ENCODE data around the gene IFT122.
A peak's percentile ranks its signal among the peaks of the same experiment; 100 is the strongest.

Gene IFT122

DNA sequence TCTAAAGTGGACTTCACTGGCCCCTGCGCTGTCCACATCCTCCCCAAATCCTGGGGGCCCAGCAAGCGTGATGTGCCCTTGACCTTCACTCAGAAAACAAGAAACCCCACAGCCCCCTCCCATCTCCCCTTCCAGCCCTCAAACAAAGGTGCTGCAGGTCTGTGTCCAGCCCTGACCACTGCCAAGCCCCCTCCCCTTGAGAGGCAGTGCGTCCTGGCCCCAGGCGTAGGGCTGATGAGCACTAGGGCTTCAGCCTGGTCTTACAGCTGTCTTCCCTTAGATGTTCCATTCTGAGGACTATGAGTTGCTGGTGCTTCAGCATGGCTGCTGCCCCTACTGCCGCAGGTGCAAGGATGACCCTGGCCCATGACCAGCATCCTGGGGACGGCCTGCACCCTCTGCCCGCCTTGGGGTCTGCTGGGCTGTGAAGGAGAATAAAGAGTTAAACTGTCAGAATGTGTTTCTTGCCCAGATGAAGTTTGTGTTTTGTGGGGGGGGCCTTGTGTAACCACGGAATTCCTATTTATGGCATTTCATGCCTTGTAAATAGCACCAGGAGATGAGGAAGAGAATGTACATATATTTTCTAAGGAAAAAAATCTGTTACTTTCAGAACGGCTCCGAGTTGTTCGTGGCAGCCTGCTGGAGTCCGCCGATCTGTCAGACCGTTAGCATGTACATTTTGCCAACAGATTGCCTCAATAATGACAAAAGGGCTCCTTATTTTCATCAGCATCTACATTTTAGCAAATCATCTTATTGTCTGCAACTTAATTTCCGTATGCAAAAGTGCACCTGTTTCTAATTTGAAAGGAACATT, 80.1 kb downstream of the IFT122 start:
- no peak for DNase-seq

DNA sequence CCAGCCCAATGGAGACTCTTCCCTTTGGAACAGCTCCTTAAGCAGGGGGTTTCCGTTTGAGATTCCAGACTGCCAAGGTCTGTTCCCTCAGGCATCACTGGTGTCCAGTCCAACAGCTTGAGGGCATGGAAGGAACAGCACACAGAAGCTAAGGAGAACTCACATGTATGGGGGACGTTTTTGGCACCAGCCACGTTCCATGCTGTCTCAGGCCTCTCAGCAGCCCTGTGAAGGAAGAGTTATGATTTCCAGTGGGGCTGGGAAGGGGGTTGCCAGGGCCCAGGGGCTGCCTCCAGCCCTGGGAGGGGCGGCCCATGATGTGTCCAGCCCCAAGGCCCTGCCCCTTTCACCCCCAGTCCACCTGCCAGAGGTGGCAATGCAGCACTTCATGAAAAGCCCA, 80.9 kb downstream of the IFT122 start:
- no peak for DNase-seq

DNA sequence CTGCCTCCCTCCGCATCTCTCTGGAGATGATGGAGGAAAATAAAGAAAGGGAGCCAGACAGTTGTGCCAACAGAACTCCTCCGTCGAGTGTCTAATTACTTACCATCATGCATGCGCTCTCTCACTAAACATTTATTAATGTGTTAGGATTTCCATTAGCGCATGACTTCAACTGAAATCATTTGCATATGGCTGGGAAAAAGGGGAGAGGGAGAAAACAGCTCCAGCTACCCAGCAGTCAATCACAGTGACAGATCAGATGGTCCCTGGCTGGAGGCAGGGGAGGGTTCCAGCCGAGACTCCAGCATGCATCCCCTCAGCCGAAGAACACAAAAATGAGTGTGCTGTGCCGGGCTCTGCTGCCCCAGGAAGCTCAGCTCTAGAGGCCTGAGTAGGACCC, 81.6 kb downstream of the IFT122 start:
- no peak for DNase-seq

DNA sequence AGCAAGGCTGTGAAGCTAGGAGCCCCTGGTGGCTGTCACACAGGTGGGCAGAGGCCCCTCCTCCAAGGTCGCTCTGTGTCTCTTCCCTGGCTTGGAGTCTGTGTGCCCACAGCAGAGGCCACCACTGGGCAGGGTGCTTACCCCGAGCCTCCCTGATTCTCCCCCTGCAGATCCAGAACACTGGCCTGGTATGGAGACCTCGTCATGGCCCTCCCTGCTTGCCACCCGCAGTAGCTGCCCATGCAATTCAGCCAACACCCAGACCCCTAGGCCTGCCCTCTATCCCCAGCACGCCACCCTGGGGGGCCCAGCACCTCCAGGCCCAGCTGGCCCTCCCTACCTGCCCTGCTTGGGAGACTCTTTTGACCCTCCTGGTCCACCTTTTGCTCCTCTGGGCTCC, 82.9 kb downstream of the IFT122 start:
- no peak for DNase-seq

DNA sequence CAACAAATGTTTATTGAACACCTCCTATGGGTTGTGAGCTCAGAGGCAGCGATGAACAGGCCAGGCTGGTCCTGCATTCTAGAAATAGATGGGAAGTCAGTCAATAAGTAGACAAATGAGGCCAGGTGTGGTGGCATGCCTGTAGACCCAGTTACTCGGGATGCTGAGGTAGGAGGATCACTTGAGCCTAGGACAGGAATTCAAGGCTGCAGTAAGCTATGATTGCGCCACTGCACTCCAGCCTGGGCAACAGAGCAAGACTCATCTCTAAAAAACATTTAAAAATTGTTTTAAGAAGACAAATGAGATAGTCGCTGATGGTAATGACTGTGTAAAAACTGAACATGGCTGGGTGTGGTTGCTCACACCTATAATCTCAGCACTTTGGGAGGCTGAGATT, 84.1 kb downstream of the IFT122 start:
- no peak for DNase-seq

DNA sequence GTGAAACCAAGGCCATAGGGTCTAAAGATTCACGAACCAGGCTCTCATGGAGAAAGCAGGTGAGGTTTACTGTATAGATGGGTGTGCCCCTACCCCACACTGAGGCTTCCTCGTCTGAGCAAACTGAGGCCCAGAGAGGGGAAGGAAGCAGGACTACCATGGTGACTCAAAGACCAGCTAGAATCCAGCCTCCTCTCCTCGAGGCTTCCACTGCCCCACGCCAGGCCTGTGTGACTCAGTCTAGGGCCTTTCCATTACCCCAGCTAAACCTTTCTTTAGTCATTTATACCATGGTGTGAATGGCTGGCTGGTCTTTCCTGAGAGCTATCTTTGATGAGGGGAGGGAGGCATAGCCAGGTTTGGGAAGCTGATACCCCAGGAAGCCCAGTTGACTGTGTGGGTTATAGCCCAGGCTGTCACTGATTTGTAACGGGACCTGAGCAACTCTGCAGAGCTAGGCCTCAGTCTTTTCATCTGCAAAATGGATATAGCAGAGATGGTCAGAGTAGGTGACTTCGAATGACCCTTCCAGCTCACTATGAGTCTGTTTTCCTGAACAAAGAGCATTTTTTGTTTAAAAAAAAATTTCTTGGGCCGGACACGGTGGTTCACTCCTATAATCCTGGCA, 85.4 kb downstream of the IFT122 start:
- DNase-seq = no peak

DNA sequence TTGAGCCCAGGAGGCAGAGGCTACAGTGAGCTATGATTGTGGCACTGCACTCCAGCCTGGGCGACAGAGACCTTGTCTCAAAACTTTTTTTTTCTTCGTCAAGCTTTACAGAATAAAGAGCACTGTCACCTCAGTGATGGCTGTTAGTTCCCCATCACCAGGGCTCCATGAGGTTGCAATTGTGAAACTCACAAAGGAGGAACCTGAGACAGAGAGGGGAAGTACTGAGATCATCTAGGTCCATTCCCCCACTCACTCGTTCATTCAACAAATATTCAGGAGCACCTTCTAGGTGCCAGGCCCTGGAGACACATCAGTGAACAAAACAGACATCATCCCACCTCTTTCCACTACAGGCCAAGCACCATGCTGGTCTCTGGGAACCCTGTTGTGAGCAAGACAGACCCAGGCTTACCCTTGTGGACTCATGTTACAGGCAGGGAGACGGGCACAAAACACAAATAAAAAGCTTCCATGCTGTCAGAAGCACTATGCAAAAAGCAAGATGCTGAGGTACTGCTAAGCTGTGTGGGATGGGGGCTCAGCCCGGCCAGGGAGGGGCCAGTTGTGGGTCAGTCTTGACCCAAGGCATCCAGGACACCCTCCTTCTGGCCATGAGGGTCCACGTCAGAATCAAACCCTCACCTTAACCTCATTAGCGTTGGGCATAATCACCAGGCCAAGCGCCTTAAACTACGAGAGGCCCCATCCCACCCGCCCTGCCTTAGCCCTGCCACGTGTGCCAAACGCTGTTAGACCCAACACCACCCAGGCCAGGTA, 86.3 kb downstream of the IFT122 start:
- peak; percentile 81 to 86 for DNase-seq

DNA sequence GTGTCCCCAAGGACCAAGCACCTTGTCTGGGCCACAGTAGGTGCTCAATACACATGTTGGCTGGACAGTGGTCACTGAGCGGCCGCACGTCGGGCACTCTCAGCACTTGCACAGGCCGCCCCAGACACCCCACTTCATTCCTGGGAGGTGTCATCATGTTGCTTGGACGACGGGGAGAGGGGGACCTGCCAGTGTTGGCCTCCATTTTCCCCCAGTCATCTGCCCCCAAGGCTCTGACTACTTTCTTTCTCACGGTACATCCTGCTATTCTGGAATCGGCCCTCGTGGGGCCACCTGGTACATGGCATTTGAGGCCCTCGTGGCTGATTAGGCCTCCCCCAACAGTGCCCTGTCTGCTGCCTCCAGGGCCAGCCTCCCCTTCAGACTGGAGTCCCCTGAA, 87.2 kb downstream of the IFT122 start:
- no peak for DNase-seq

DNA sequence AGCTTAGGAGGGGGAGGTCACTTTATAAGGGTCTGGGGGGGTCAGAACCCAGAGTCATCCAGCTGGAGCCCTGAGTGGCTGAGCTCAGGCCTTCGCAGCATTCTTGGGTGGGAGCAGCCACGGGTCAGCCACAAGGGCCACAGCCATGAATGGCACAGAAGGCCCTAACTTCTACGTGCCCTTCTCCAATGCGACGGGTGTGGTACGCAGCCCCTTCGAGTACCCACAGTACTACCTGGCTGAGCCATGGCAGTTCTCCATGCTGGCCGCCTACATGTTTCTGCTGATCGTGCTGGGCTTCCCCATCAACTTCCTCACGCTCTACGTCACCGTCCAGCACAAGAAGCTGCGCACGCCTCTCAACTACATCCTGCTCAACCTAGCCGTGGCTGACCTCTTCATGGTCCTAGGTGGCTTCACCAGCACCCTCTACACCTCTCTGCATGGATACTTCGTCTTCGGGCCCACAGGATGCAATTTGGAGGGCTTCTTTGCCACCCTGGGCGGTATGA, 88.6 kb downstream of the IFT122 start, which contains the start of gene RHO:
Gene RHO (plus strand): TSS at position 51 of the 512 bp plus-strand sequence. CDS start 95 bp downstream, at position 146.
- DNase-seq = no peak

DNA sequence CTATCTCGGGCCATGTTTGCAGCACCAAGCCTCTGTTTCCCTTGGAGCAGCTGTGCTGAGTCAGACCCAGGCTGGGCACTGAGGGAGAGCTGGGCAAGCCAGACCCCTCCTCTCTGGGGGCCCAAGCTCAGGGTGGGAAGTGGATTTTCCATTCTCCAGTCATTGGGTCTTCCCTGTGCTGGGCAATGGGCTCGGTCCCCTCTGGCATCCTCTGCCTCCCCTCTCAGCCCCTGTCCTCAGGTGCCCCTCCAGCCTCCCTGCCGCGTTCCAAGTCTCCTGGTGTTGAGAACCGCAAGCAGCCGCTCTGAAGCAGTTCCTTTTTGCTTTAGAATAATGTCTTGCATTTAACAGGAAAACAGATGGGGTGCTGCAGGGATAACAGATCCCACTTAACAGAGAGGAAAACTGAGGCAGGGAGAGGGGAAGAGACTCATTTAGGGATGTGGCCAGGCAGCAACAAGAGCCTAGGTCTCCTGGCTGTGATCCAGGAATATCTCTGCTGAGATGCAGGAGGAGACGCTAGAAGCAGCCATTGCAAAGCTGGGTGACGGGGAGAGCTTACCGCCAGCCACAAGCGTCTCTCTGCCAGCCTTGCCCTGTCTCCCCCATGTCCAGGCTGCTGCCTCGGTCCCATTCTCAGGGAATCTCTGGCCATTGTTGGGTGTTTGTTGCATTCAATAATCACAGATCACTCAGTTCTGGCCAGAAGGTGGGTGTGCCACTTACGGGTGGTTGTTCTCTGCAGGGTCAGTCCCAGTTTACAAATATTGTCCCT, 89.6 kb downstream of the IFT122 start:
- no peak for DNase-seq

DNA sequence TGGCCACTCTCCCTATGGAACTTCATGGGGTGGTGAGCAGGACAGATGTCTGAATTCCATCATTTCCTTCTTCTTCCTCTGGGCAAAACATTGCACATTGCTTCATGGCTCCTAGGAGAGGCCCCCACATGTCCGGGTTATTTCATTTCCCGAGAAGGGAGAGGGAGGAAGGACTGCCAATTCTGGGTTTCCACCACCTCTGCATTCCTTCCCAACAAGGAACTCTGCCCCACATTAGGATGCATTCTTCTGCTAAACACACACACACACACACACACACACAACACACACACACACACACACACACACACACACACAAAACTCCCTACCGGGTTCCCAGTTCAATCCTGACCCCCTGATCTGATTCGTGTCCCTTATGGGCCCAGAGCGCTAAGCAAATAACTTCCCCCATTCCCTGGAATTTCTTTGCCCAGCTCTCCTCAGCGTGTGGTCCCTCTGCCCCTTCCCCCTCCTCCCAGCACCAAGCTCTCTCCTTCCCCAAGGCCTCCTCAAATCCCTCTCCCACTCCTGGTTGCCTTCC, 90.3 kb downstream of the IFT122 start:
- no peak for DNase-seq

DNA sequence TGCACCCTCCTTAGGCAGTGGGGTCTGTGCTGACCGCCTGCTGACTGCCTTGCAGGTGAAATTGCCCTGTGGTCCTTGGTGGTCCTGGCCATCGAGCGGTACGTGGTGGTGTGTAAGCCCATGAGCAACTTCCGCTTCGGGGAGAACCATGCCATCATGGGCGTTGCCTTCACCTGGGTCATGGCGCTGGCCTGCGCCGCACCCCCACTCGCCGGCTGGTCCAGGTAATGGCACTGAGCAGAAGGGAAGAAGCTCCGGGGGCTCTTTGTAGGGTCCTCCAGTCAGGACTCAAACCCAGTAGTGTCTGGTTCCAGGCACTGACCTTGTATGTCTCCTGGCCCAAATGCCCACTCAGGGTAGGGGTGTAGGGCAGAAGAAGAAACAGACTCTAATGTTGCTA, 90.8 kb downstream of the IFT122 start:
- DNase-seq = no peak

DNA sequence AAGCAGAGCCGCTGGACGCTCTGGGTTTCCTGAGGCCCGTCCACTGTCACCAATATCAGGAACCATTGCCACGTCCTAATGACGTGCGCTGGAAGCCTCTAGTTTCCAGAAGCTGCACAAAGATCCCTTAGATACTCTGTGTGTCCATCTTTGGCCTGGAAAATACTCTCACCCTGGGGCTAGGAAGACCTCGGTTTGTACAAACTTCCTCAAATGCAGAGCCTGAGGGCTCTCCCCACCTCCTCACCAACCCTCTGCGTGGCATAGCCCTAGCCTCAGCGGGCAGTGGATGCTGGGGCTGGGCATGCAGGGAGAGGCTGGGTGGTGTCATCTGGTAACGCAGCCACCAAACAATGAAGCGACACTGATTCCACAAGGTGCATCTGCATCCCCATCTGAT, 91.7 kb downstream of the IFT122 start:
- DNase-seq = no peak

DNA sequence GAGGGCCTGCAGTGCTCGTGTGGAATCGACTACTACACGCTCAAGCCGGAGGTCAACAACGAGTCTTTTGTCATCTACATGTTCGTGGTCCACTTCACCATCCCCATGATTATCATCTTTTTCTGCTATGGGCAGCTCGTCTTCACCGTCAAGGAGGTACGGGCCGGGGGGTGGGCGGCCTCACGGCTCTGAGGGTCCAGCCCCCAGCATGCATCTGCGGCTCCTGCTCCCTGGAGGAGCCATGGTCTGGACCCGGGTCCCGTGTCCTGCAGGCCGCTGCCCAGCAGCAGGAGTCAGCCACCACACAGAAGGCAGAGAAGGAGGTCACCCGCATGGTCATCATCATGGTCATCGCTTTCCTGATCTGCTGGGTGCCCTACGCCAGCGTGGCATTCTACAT, 92.2 kb downstream of the IFT122 start:
- DNase-seq = no peak

DNA sequence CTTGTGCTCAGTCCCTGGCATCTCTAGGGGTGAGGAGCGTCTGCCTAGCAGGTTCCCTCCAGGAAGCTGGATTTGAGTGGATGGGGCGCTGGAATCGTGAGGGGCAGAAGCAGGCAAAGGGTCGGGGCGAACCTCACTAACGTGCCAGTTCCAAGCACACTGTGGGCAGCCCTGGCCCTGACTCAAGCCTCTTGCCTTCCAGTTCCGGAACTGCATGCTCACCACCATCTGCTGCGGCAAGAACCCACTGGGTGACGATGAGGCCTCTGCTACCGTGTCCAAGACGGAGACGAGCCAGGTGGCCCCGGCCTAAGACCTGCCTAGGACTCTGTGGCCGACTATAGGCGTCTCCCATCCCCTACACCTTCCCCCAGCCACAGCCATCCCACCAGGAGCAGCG, 93.4 kb downstream of the IFT122 start:
- DNase-seq = no peak

DNA sequence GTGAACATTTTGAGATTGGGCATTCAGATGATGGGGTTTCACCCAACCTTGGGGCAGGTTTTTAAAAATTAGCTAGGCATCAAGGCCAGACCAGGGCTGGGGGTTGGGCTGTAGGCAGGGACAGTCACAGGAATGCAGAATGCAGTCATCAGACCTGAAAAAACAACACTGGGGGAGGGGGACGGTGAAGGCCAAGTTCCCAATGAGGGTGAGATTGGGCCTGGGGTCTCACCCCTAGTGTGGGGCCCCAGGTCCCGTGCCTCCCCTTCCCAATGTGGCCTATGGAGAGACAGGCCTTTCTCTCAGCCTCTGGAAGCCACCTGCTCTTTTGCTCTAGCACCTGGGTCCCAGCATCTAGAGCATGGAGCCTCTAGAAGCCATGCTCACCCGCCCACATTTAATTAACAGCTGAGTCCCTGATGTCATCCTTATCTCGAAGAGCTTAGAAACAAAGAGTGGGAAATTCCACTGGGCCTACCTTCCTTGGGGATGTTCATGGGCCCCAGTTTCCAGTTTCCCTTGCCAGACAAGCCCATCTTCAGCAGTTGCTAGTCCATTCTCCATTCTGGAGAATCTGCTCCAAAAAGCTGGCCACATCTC, 94.5 kb downstream of the IFT122 start:
- no peak for DNase-seq

DNA sequence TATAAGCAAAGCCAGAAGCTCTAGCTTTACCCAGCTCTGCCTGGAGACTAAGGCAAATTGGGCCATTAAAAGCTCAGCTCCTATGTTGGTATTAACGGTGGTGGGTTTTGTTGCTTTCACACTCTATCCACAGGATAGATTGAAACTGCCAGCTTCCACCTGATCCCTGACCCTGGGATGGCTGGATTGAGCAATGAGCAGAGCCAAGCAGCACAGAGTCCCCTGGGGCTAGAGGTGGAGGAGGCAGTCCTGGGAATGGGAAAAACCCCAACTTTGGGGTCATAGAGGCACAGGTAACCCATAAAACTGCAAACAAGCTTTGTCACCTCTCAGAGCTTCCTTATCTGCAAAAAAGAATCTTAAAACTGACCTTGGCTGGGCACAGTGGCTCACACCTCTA, 95.1 kb downstream of the IFT122 start:
- DNase-seq = no peak

DNA sequence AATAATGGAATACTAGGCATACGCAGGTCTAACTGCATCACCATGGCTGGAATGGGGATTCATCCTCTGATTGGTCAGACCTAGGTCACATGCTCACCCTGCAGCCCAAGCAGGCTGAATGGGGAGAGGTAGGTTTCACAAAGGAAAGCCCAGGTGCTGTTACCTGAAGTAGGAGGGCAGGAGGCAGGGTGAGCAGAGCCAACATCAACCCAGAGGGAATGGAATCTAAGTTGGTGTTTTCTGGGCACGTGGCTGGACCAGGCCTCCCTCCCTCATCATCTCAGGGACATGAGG, 96.3 kb downstream of the IFT122 start:
- DNase-seq = no peak

DNA sequence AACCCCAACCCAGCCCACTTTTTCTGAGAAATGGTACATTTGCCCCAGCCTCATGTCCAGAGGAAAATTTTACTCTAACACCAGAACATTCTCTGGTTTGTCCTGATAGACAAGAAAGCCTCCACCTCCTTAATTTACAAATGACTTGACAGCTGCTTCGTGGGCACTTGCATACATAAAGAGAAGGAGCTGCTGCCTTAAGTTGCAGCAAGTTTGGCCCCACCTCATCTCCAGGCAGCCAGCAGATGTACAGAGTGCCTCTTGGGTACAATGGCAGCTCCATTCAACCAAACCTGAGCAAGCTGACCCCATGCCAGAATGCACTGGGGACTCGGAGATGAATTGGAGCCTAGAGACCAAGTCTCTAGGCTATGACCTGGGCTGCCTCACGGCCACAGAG, 96.8 kb downstream of the IFT122 start:
- no peak for DNase-seq

DNA sequence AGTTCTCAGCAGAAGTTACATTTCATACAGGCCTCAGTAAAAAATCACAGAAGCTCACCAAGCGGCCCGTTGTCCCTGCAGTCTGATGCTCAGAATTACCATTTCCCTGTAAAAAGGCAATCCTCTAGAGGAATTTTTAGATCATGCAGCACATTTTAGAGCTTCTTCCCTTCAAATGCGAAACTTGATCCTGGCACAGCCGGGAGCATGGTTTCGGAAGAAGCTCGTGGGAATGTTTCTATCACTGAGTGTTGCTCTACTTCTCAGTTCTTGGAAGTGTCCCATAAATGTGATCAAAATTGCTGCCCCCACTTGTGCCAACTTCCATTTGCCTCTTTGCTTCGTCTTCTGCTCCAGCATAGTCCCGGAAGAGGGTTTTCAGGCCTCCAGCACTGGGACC, 99.2 kb downstream of the IFT122 start:
- DNase-seq = no peak

DNA sequence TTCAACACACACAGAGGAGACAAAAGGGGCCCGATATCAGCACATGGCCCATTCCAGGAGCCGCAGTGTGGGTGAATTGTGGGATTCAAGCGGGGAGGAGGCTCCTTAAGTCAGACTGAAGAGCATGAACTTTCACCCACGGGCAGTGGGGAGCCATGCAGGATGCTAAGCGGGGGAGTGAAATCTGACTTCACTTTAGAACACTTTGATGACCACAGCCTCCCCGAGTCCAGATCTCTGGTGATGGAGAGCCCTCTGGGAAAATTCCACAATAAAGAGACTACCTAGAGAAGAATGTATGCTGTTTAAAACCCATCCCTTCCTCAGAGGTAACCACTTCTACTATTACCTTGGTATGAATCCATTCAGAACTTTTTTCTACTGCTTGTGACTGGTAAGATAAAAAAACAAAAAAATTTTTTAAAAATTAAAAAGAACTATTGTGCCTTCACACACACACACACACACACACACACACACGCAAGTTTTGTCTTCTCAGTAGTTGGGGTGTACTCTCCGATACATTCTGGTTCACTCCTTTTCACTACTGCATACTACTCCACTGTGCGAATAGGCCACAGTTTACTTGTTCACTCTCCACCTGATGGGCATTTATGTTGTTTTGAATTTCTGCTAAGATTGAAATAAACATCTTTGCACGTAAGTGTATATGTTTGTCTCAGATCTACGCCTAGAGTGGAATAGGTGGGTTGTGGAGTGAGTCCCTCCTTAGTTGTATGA, 100.9 kb downstream of the IFT122 start:
- no peak for DNase-seq

DNA sequence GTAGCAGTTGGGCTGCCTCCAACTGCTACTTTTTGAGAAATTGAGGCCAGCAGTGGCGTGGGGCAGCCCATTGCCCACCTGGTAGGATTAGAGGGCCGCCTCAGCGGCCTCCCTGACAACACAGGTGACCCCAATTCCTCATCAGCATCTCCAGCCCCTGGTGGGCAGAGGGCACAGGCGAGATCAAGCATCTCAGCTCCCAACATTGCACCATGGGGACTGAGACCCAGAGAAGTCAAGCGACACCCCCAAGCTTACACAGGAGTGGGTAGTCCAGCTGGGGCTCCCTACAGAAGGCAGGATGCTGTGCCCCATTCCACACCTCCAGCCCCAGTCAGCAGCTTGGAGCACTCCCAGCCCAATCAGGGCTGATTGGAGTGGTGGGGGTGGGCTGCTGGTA, 102.7 kb downstream of the IFT122 start:
- no peak for DNase-seq

Measured in Kasumi-1 (cell line).